Colonic mucosa (tissue), 4 donors: Measurements from ENCODE around the gene WDFY3. TPM values are rescaled to one million over a fixed set of nuclear protein-coding genes. Genes with fewer than 3 reads are reported as not detected.

Experiments used
- DNase-seq: peaks from one replicate; pipeline ENCODE4 v3.0.0-alpha.2; 2020
- H3K27ac ChIP-seq: fragments of 200-600 bp; one replicate; pipeline ENCODE4 v1.8.0; 2021
- H3K27me3 ChIP-seq: fragments of 200-600 bp; one replicate; pipeline ENCODE4 v1.8.0; 2021
- H3K36me3 ChIP-seq: fragments of 200-600 bp; one replicate; pipeline ENCODE4 v1.8.0; 2021
- H3K4me1 ChIP-seq: fragments of 200-600 bp; one replicate; pipeline ENCODE4 v1.8.0; 2021; ENCODE audit warnings: mild to moderate bottlenecking
- H3K4me3 ChIP-seq: fragments of 200-600 bp; one replicate; pipeline ENCODE4 v1.8.0; 2021
- H3K9ac ChIP-seq, 2 donors: one replicate each; pipeline ENCODE4 v1.7.0; 2013; ENCODE audit warnings: control low read depth in 2 of 2, low read depth in 2 of 2, low read length in 2 of 2
- H3K9me3 ChIP-seq: fragments of 200-600 bp; one replicate; pipeline ENCODE4 v1.8.0; 2021
- CTCF ChIP-seq: fragments of 200-600 bp; IDR thresholded peaks from one replicate; pipeline ENCODE4 v1.8.0; 2022; ENCODE audit warnings: antibody characterized with exemption, mild to moderate bottlenecking
- intact Hi-C: fragments of 100-400 bp; cut with DNase I; formaldehyde crosslinking; loops from one replicate; pipeline ENCODE4 v1.14.1; 2022
- total RNA-seq, 2 donors: library from RNA; stranded (reverse); fragmentation: NEBNext Ultra II Directional in 1 of 2; extraction: Animal tissue kit (Norgen Biotek cat#: 25700) in 1 of 2; gene quantifications; one replicate each; pipeline ENCODE4 v1.2.1, GENCODE V29; 2021
- donor health status: healthy.
- donor health status: DM: no; HTN: no; CAD: no.
- donor health status: DM: no; HTN: no; CAD: no.

WDFY3 gene
- total RNA-seq, 2 donors from 2014 or later, result 46.3 to 50.8 TPM

DNA sequence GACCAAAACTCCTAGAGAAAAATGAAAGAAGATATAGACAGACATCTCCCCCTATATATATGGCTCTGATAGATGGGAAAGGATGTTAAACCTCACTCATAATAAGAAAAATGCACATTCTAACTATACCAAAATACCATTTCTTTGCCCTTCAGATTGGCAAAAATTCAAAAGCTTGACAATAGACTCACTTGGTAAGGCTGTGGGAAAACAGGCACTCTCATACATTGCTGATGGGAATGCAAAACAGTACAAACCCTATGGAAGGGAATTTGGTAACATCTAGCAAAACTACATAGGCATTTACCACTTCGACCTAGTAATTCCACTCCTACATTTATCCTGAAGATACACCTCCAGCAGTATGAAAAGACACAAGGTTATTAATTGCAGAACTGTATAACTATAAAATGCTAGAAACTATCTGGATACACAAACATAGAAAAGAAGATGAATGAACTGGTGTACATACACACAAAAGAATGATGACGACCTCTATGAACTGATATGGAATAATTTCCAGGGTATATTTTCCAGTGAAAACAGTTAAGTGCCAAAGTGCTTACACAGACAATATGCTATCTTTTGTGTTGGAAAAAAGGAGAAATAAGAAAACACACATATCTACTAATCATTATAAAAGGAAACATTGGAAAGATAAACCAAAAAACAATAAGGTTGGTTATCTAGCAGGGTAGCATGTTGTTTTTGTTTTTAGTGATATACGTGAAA, 48.5 kb downstream of the WDFY3 start:
- intact Hi-C loops, result no loop called here
- Histone ChIP-seq H3K27me3 (no peaks in the 10 kb centered on the region), H3K9ac (no peak overlapping the region), H3K9me3 (no peaks in the 10 kb centered on the region), H3K4me1 (no peaks in the 10 kb centered on the region), H3K27ac (no peak overlapping the region), H3K36me3 (no peaks in the 10 kb centered on the region), H3K4me3 (no peak overlapping the region)
- no peak for DNase-seq
- TF ChIP-seq CTCF, result no peak

- no peak overlapping the region for H3K27ac ChIP-seq
- H3K4me1 ChIP-seq, result no peaks in the 10 kb centered on the region
- H3K27me3 ChIP-seq, result no peaks in the 10 kb centered on the region
- H3K9ac ChIP-seq, result no peak overlapping the region
- TF ChIP-seq CTCF, result no peak
- no peaks in the 10 kb centered on the region for H3K36me3 ChIP-seq
- no peak overlapping the region for H3K4me3 ChIP-seq
- intact Hi-C loops, result no loop called here
- DNase-seq, result no peak
- no peaks in the 10 kb centered on the region for H3K9me3 ChIP-seq
Measured at GRCh38 chr4:84917086-84917821, 49.2 kb downstream of the WDFY3 start.

DNA sequence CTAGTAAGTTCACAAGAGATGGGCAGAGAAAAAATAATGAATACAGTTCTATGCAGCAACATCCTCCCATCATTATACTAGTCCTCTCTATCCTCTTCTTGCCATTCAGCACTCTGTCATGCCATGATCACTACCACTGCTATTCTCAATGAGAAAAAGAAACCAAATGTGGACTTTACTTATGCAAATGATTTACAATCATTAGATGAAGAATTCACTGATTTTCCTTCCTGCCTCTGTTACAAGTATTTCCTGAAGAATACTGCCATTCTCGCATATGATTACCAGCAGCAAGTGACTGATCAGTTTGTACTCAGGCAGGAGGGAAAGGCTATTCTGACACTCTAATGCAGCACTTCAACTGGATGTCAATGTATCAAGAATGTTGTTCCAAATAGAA, 50.3 kb downstream of the WDFY3 start:
- no peak for DNase-seq
- intact Hi-C loops, result no loop called here
- H3K27ac ChIP-seq, result no peak overlapping the region
- no peak for TF ChIP-seq CTCF
- H3K36me3 ChIP-seq, result no peaks in the 10 kb centered on the region
- H3K9me3 ChIP-seq, result no peaks in the 10 kb centered on the region
- no peak overlapping the region for H3K9ac ChIP-seq
- H3K27me3 ChIP-seq, result no peaks in the 10 kb centered on the region
- H3K4me1 ChIP-seq, result no peaks in the 10 kb centered on the region
- H3K4me3 ChIP-seq, result no peak overlapping the region

- no peaks in the 10 kb centered on the region for H3K36me3 ChIP-seq
- no peak overlapping the region for H3K4me3 ChIP-seq
- no peak overlapping the region for H3K9ac ChIP-seq
- no peak for TF ChIP-seq CTCF
- H3K4me1 ChIP-seq, result no peaks in the 10 kb centered on the region
- DNase-seq, result no peak
- H3K27me3 ChIP-seq, result no peaks in the 10 kb centered on the region
- H3K27ac ChIP-seq, result no peak overlapping the region
- intact Hi-C loops, result no loop called here
- no peaks in the 10 kb centered on the region for H3K9me3 ChIP-seq
Measured at GRCh38 chr4:84915396-84915780, 51.1 kb downstream of the WDFY3 start.

- H3K9ac ChIP-seq, result no peak overlapping the region
- intact Hi-C loops, result no loop called here
- DNase-seq, result no peak
- TF ChIP-seq CTCF, result no peak
- H3K36me3 ChIP-seq, result no peaks in the 10 kb centered on the region
- no peaks in the 10 kb centered on the region for H3K9me3 ChIP-seq
- no peaks in the 10 kb centered on the region for H3K27me3 ChIP-seq
- H3K4me1 ChIP-seq, result no peaks in the 10 kb centered on the region
- no peak overlapping the region for H3K27ac ChIP-seq
- no peak overlapping the region for H3K4me3 ChIP-seq
Measured at GRCh38 chr4:84914686-84915395, 51.6 kb downstream of the WDFY3 start.
